GM23248 (cell line): Measurements from ENCODE around the gene MMP12.

Experiments
- EZH2 ChIP-seq: fragments of 200-600 bp; sonication (generic); IDR thresholded peaks from 2 replicates; pipeline ENCODE4 v1.6.1; 2018; ENCODE audit warnings: antibody characterized with exemption, mild to moderate bottlenecking; ENCODE audit not compliant: insufficient read depth, poor library complexity, severe bottlenecking
- EZH2phosphoT487 ChIP-seq: fragments of 200-600 bp; sonication (generic); IDR thresholded peaks from 2 replicates; pipeline ENCODE4 v1.6.1; 2018; ENCODE audit warnings: antibody characterized with exemption, moderate library complexity, mild to moderate bottlenecking, low read depth; ENCODE audit not compliant: insufficient read depth

- no peak for TF ChIP-seq EZH2
- no peak for TF ChIP-seq EZH2phosphoT487
These were observed 31.9 kb downstream of the MMP12 start for GRCh38 chr11:102842930-102843329.
